Fibroblast of villous mesenchyme (primary cell): ENCODE results near the gene CTSS. TPM values are rescaled to one million over a fixed set of nuclear protein-coding genes. Genes with fewer than 3 reads are reported as not detected.

Source experiments
- DNase-seq: peaks from one replicate; pipeline ENCODE4 v3.0.0-alpha.2; 2010; ENCODE audit warnings: low read depth
- H3K4me3 ChIP-seq: 2 replicates; pipeline ENCODE4 v1.5.1; 2011; ENCODE audit warnings: low read depth, mild to moderate bottlenecking, low read length
- CTCF ChIP-seq: IDR thresholded peaks from 2 replicates; pipeline ENCODE4 v1.5.1; 2012; ENCODE audit warnings: low read depth, mild to moderate bottlenecking, low read length; ENCODE audit not compliant: insufficient read depth
- total RNA-seq: library from RNA; depleted of rRNA; stranded (reverse); fragments of >200 nt; gene quantifications from 2 replicates; pipeline ENCODE4 v1.2.3, GENCODE V29; 2012

The CTSS gene
- total RNA-seq, 1 donor, result 4.7 TPM

- no peak for DNase-seq
- no peak overlapping the region for H3K4me3 ChIP-seq
- TF ChIP-seq CTCF, result no peak
Observed at GRCh38 chr1:150706091-150706490, 59.5 kb downstream of the CTSS start.

GRCh38 chr1:150703427-150703826 lies 62.2 kb downstream of the CTSS start:
- no peak for TF ChIP-seq CTCF
- DNase-seq, result no peak
- H3K4me3 ChIP-seq, result no peak overlapping the region

GRCh38 chr1:150696995-150697927 lies 68.3 kb downstream of the CTSS start, which contains the start of gene GOLPH3L:
Gene GOLPH3L (minus strand): TSS chr1:150697154. CDS start chr1:150694838, 2,316 bp downstream.
- peak; percentile 17 for TF ChIP-seq CTCF
- peak; percentile 98 for DNase-seq
- H3K4me3 ChIP-seq, result peak within 1 kb of the TSS; percentile 65

GRCh38 chr1:150696590-150696989 lies 69.0 kb downstream of the CTSS start:
- no peak for DNase-seq
- peak overlapping the region; percentile 65 for H3K4me3 ChIP-seq
- no peak for TF ChIP-seq CTCF

GRCh38 chr1:150696162-150696561 lies 69.4 kb downstream of the CTSS start:
- no peak for TF ChIP-seq CTCF
- no peak for DNase-seq
- H3K4me3 ChIP-seq, result peak overlapping the region; percentile 65

- DNase-seq, result peak; percentile 11
- no peak for TF ChIP-seq CTCF
- H3K4me3 ChIP-seq, result no peak overlapping the region
Observed at GRCh38 chr1:150695561-150695960, 70.0 kb downstream of the CTSS start.

GRCh38 chr1:150692720-150693119 lies 72.9 kb downstream of the CTSS start:
- no peak for DNase-seq
- no peak for TF ChIP-seq CTCF
- H3K4me3 ChIP-seq, result no peak overlapping the region
